Natural killer cell (primary cell): ENCODE data around the gene XRCC6. TPM values are rescaled to one million over a fixed set of nuclear protein-coding genes. Genes with fewer than 3 reads are reported as not detected.

Source experiments
- ATAC-seq, 3 donors: fragments of 150-1000 bp in 2 of 3; fragments of 200-7000 bp in 1 of 3; cut with Tn5 transposase; 1 replicate in 1 of 3; 2 replicates in 2 of 3; pipeline ENCODE4 v1.10.0; 2021; ENCODE audit warnings: mild to moderate bottlenecking in 2 of 3, moderate library complexity in 2 of 3
- DNase-seq, 2 donors: peaks; one replicate each; pipeline versions ENCODE4 v3.0.0 to v3.0.0-alpha.2; 2013 to 2021; ENCODE audit warnings: mixed read lengths in 1 of 2
- H3K27ac ChIP-seq: one replicate; pipeline ENCODE4 v1.5.1; 2013; ENCODE audit warnings: mild to moderate bottlenecking, low read length
- H3K27me3 ChIP-seq: one replicate; pipeline ENCODE4 v1.6.1; 2013; ENCODE audit warnings: low read length; ENCODE audit not compliant: control insufficient read depth, insufficient read depth
- H3K36me3 ChIP-seq: one replicate; pipeline ENCODE4 v1.6.1; 2013; ENCODE audit warnings: low read length; ENCODE audit not compliant: control insufficient read depth, insufficient read depth
- H3K4me1 ChIP-seq: one replicate; pipeline ENCODE4 v1.6.1; 2013; ENCODE audit warnings: low read length; ENCODE audit not compliant: control insufficient read depth, insufficient read depth
- H3K4me3 ChIP-seq: one replicate; pipeline ENCODE4 v1.5.1; 2013; ENCODE audit warnings: low read length
- H3K9me3 ChIP-seq: one replicate; pipeline ENCODE4 v1.6.1; 2013; ENCODE audit warnings: low read length; ENCODE audit not compliant: control insufficient read depth, insufficient read depth
- H3K27ac Mint-ChIP-seq, 2 donors: one replicate each; pipeline ENCODE4 v1.8.0; 2022; ENCODE audit warnings: mild to moderate bottlenecking in 2 of 2, mixed read lengths in 2 of 2, moderate library complexity in 1 of 2
- H3K27me3 Mint-ChIP-seq, 2 donors: one replicate each; pipeline ENCODE4 v1.8.0; 2022; ENCODE audit warnings: low read depth in 2 of 2, mixed read lengths in 2 of 2
- H3K36me3 Mint-ChIP-seq: one replicate; pipeline ENCODE4 v1.8.0; 2022; ENCODE audit warnings: mixed read lengths
- H3K4me1 Mint-ChIP-seq, 2 donors: one replicate each; pipeline ENCODE4 v1.8.0; 2022; ENCODE audit warnings: mixed read lengths in 2 of 2
- H3K4me3 Mint-ChIP-seq: one replicate; pipeline ENCODE4 v1.8.0; 2022; ENCODE audit warnings: mild to moderate bottlenecking, moderate library complexity, mixed read lengths
- H3K9me3 Mint-ChIP-seq, 2 donors: one replicate each; pipeline ENCODE4 v1.8.0; 2022; ENCODE audit warnings: mixed read lengths in 2 of 2
- WGBS: methylation state at CpG from one replicate; pipeline ENCODE4 v1.1.7; 2013; ENCODE audit warnings: missing lambda C conversion rate; ENCODE audit not compliant: insufficient coverage; 5-methylcytosine and 5-hydroxymethylcytosine counted together
- intact Hi-C: fragments of 100-400 bp; cut with micrococcal nuclease; formaldehyde crosslinking; loops from one replicate; pipeline ENCODE4 v1.14.2; 2022
- total RNA-seq, 4 donors: library from RNA; stranded (reverse); fragments of 120-200 nt in 1 of 4; gene quantifications; one replicate each; pipeline versions ENCODE4 v1.2.3 to v1.2.4, GENCODE V29; 2013 to 2022
- TF ChIP-seq, protein P1 (sequence below): fragments of 200-600 bp; IDR thresholded peaks from one replicate; pipeline ENCODE4 v1.8.0; 2022; ENCODE audit warnings: antibody characterized with exemption

The XRCC6 gene
- total RNA-seq, 3 donors from 2014 or later (not counting 1 experiment from before 2014, with no cell fraction given): 134 to 142 (median 140) TPM

DNA sequence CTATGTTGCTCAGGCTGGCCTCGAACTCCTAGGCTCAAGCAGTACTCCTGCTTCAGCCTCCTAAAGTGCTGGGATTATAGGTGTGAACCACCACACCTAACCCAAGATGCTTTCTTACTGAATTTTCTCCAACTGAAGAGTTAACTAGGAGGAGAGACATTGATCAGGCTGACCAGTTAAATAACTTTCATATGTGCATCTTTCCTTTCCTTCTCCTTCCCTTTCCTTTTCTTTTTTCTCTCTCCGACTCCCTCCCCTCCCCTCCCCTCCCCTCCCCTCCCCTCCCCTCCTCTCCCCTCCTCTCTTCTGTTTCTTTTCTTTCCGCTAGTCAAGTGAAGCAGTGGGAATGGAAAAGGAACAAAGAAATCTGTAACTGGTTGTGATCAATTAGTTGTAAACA, 26.7 kb downstream of the XRCC6 start:
- no peak for ATAC-seq
- Mint-ChIP-seq H3K27me3 (no peaks in the 10 kb centered on the region), H3K4me1 (no peaks in the 10 kb centered on the region), H3K36me3 (no peaks in the 10 kb centered on the region), H3K4me3 (no peak overlapping the region), H3K27ac (no peak overlapping the region), H3K9me3 (no peaks in the 10 kb centered on the region)
- no peaks in the 10 kb centered on the region for H3K4me1 ChIP-seq
- TF ChIP-seq, protein P1, sequence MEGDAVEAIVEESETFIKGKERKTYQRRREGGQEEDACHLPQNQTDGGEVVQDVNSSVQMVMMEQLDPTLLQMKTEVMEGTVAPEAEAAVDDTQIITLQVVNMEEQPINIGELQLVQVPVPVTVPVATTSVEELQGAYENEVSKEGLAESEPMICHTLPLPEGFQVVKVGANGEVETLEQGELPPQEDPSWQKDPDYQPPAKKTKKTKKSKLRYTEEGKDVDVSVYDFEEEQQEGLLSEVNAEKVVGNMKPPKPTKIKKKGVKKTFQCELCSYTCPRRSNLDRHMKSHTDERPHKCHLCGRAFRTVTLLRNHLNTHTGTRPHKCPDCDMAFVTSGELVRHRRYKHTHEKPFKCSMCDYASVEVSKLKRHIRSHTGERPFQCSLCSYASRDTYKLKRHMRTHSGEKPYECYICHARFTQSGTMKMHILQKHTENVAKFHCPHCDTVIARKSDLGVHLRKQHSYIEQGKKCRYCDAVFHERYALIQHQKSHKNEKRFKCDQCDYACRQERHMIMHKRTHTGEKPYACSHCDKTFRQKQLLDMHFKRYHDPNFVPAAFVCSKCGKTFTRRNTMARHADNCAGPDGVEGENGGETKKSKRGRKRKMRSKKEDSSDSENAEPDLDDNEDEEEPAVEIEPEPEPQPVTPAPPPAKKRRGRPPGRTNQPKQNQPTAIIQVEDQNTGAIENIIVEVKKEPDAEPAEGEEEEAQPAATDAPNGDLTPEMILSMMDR: no peak
- no CpG with 5 or more reads among the region's 3 CpGs for WGBS
- no peak for DNase-seq
- H3K36me3 ChIP-seq: peaks cover 66% of the 10 kb centered on the region
- H3K27me3 ChIP-seq: no peaks in the 10 kb centered on the region
- H3K27ac ChIP-seq: no peak overlapping the region
- intact Hi-C loops: no loop called here
- no peak overlapping the region for H3K4me3 ChIP-seq
- H3K9me3 ChIP-seq: no peaks in the 10 kb centered on the region

DNA sequence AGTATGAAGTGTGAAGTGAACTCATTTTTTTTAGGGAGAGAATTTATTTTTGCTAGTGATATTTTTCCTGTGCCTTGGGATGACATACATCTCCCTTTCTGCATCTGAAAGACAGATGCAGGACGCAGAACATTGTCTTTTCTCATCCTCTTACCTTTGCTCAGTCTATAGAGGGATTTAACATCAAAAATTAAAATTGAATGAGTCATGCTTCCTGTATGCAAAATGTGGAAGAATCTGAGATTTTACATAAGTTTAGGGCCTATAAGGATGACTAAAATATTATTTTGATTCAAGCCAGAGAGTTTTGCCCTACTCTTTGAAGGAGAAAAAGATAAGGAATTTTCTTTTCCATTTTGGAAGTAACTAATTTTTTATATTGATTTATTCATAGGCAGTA, 27.3 kb downstream of the XRCC6 start:
- TF ChIP-seq, protein P1: no peak
- peaks cover 71% of the 10 kb centered on the region for H3K36me3 ChIP-seq
- no peaks in the 10 kb centered on the region for H3K36me3 Mint-ChIP-seq

DNA sequence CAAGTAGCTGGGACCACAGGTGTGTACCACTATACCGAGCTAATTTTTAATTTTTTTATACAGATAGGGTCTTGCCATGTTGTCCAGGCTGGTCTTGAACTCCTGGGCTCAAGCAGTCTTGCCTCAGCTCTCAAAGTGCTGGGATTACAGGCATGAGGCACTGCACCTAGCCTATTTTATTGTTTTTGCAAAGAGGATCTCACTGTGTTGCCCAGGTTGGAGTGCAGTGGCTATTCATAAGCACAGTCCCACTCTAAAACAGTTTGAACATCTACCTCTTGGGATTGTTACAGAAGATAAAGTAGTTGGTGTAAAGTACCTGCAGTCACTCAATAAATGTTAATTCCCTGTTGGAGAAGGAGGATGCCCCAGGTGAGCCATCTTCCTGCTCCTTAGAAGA, 29.1 kb downstream of the XRCC6 start:
- ATAC-seq (no peak), DNase-seq (no peak)
- Mint-ChIP-seq H3K9me3 (no peaks in the 10 kb centered on the region), H3K27ac (no peak overlapping the region), H3K4me3 (no peak overlapping the region), H3K27me3 (no peaks in the 10 kb centered on the region), H3K36me3 (peaks cover 7% of the 10 kb centered on the region), H3K4me1 (no peaks in the 10 kb centered on the region)
- Histone ChIP-seq H3K36me3 (peaks cover 82% of the 10 kb centered on the region), H3K27me3 (no peaks in the 10 kb centered on the region), H3K9me3 (no peaks in the 10 kb centered on the region), H3K27ac (no peak overlapping the region), H3K4me3 (no peak overlapping the region), H3K4me1 (no peaks in the 10 kb centered on the region)
- WGBS: 95% methylated on average over 1 of the region's 1 CpG
- TF ChIP-seq, protein P1: no peak
- intact Hi-C loops: no loop called here

More for the DNA sequence above, 27.3 kb downstream of the XRCC6 start:
- WGBS: no CpG with 5 or more reads among the region's 1 CpG
- intact Hi-C loops: no loop called here
- H3K4me1 ChIP-seq: no peaks in the 10 kb centered on the region
- H3K27me3 ChIP-seq: no peaks in the 10 kb centered on the region
- no peak overlapping the region for H3K27ac ChIP-seq
- ATAC-seq (no peak), DNase-seq (no peak)
- Mint-ChIP-seq H3K4me3 (no peak overlapping the region), H3K4me1 (no peaks in the 10 kb centered on the region), H3K27me3 (no peaks in the 10 kb centered on the region), H3K27ac (no peak overlapping the region), H3K9me3 (no peaks in the 10 kb centered on the region)
- no peaks in the 10 kb centered on the region for H3K9me3 ChIP-seq
- no peak overlapping the region for H3K4me3 ChIP-seq

DNA sequence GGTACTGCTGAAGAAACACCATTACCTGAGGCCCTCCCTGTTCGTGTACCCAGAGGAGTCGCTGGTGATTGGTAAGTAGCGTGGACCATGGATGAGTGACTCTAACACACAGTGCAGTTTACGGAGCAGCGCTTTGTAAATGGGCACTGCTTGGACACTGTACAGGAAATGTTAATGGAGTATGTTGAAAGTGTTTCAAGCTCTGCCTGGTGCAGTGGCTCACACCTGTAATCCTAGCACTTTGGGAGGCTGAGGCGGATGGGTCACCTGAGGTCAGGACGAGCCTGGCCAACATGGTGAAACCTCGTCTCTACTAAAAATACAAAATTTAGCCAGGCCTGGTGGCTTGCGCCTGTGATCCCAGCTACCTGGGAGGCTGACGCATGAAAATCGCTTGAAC, 29.7 kb downstream of the XRCC6 start:
- no peak overlapping the region for H3K27ac Mint-ChIP-seq
- Histone ChIP-seq H3K27me3 (no peaks in the 10 kb centered on the region), H3K27ac (no peak overlapping the region), H3K9me3 (no peaks in the 10 kb centered on the region), H3K4me3 (no peak overlapping the region), H3K4me1 (no peaks in the 10 kb centered on the region), H3K36me3 (peaks cover 81% of the 10 kb centered on the region)
- ATAC-seq (no peak), DNase-seq (no peak)
- H3K9me3 Mint-ChIP-seq: no peaks in the 10 kb centered on the region
- no peaks in the 10 kb centered on the region for H3K4me1 Mint-ChIP-seq
- intact Hi-C loops: no loop called here
- no peak overlapping the region for H3K4me3 Mint-ChIP-seq
- H3K27me3 Mint-ChIP-seq: no peaks in the 10 kb centered on the region
- TF ChIP-seq, protein P1: no peak
- WGBS: 97% methylated on average over 11 of the region's 11 CpGs
- H3K36me3 Mint-ChIP-seq: peaks cover 7% of the 10 kb centered on the region
